HepG2 (cell line): ENCODE data around the gene COL18A1. TPM values are rescaled to one million over a fixed set of nuclear protein-coding genes. Genes with fewer than 3 reads are reported as not detected.

Source experiments
- DRAP1 ChIP-seq: IDR thresholded peaks from 2 replicates; pipeline ENCODE4 v1.6.1; 2016; ENCODE audit warnings: missing genetic modification reagents, missing compliant biosample characterization
- FOXP4 ChIP-seq: sonication (generic); formaldehyde crosslinking; IDR thresholded peaks from 2 replicates; pipeline ENCODE4 v1.4.0; 2020; ENCODE audit warnings: missing genetic modification reagents
- HMGA1 ChIP-seq: sonication (generic); formaldehyde crosslinking; conservative IDR thresholded peaks from 2 replicates; pipeline ENCODE4 v1.4.0; 2020; ENCODE audit warnings: missing genetic modification reagents
- HOXA9 ChIP-seq: sonication (generic); formaldehyde crosslinking; IDR thresholded peaks from 2 replicates; pipeline ENCODE4 v1.8.1; 2022; ENCODE audit warnings: missing genetic modification reagents, mild to moderate bottlenecking, moderate library complexity, borderline replicate concordance
- MLXIP ChIP-seq: sonication (generic); formaldehyde crosslinking; IDR thresholded peaks from 2 replicates; pipeline ENCODE4 v1.9.0; 2021; ENCODE audit warnings: missing genetic modification reagents, borderline replicate concordance
- NFKB2 ChIP-seq: sonication (generic); formaldehyde crosslinking; IDR thresholded peaks from 2 replicates; pipeline ENCODE4 v1.4.0; 2020; ENCODE audit warnings: missing genetic modification reagents, borderline replicate concordance
- SAFB2 ChIP-seq: sonication (generic); formaldehyde crosslinking; IDR thresholded peaks from 2 replicates; pipeline ENCODE4 v1.5.1; 2020; ENCODE audit warnings: missing genetic modification reagents, low read depth, mild to moderate bottlenecking, borderline replicate concordance
- SMARCC2 ChIP-seq: fragments of 450-650 bp; IDR thresholded peaks from 2 replicates; pipeline ENCODE4 v1.6.1; 2017; ENCODE audit warnings: antibody characterized with exemption, mild to moderate bottlenecking
- SP1 ChIP-seq, 2 experiments: fragments of 450-650 bp in 1 of 2; sonication (generic) in 1 of 2; formaldehyde crosslinking in 1 of 2; IDR thresholded peaks; 2 replicates each; pipeline versions ENCODE4 v1.4.0 to v1.6.1; 2016 to 2020; ENCODE audit warnings: missing genetic modification reagents in 1 of 2
- TFDP1 ChIP-seq: IDR thresholded peaks from 2 replicates; pipeline ENCODE4 v1.6.1; 2016; ENCODE audit warnings: missing compliant biosample characterization, missing genetic modification reagents, borderline replicate concordance
- ZBTB25 ChIP-seq: IDR thresholded peaks from 2 replicates; pipeline ENCODE4 v1.6.1; 2018; ENCODE audit warnings: missing genetic modification reagents
- ZNF503 ChIP-seq: sonication (generic); formaldehyde crosslinking; IDR thresholded peaks from 2 replicates; pipeline ENCODE4 v1.4.0; 2020; ENCODE audit warnings: missing genetic modification reagents
- ZNF562 ChIP-seq: sonication (generic); formaldehyde crosslinking; IDR thresholded peaks from 2 replicates; pipeline ENCODE4 v1.8.0; 2022; ENCODE audit warnings: missing genetic modification reagents, borderline replicate concordance
- ZNF589 ChIP-seq: sonication (generic); formaldehyde crosslinking; conservative IDR thresholded peaks from 2 replicates; pipeline ENCODE4 v1.8.0; 2022; ENCODE audit warnings: mild to moderate bottlenecking, moderate library complexity, missing genetic modification reagents
- ZNF678 ChIP-seq: sonication (generic); formaldehyde crosslinking; IDR thresholded peaks from 2 replicates; pipeline ENCODE4 v1.4.0; 2020; ENCODE audit warnings: mild to moderate bottlenecking, missing genetic modification reagents
- polyA plus RNA-seq, 8 experiments: library from polyadenylated mRNA; depleted of rRNA in 3 of 8; stranded (reverse) in 7 of 8; unstranded in 1 of 8; fragments of >200 nt; fragmentation: Illumina TruSeq in 4 of 8; extraction: Trizol in 4 of 8; gene quantifications; 2 replicates each; pipeline versions ENCODE4 v1.2.1 to v1.2.3, GENCODE V29; 2011 to 2016; ENCODE audit warnings: low read depth in 4 of 8, missing spikeins in 1 of 8, mixed read lengths in 1 of 8; ENCODE audit not compliant: insufficient read depth in 1 of 8
- total RNA-seq, 5 experiments: library from RNA; depleted of rRNA; stranded (reverse); fragments of >200 nt; fragmentation: Illumina TruSeq; extraction: Trizol; gene quantifications; 2 replicates each; pipeline ENCODE4 v1.2.3, GENCODE V29; 2016; ENCODE audit warnings: low read depth in 1 of 5

Gene COL18A1
- total and polyA plus RNA-seq, 2 of the 13 experiments (the other 11 are each of a cell fraction or from before 2014, with no cell fraction given) = 79.0 to 102 TPM

- TF ChIP-seq SP1 (IDR thresholded peaks at IDR 0.05) = no peak
- no peak for TF ChIP-seq SP1 (CRISPR knock-in tag; IDR thresholded peaks at IDR 0.05)
- TF ChIP-seq HMGA1 (CRISPR knock-in tag) = no peak
- no peak for TF ChIP-seq ZBTB25 (CRISPR knock-in tag)
- no peak for TF ChIP-seq NFKB2 (CRISPR knock-in tag)
- TF ChIP-seq FOXP4 (CRISPR knock-in tag) = peak; percentile 87
- TF ChIP-seq ZNF678 (CRISPR knock-in tag) = no peak
- TF ChIP-seq HOXA9 (CRISPR knock-in tag) = no peak
- no peak for TF ChIP-seq TFDP1 (CRISPR knock-in tag)
- TF ChIP-seq SMARCC2 = no peak
- no peak for TF ChIP-seq MLXIP (CRISPR knock-in tag)
- TF ChIP-seq ZNF589 (CRISPR knock-in tag) = no peak
- peak; percentile 96 for TF ChIP-seq ZNF503 (CRISPR knock-in tag)
- TF ChIP-seq SAFB2 = no peak
- no peak for TF ChIP-seq ZNF562 (CRISPR knock-in tag)
- no peak for TF ChIP-seq DRAP1
These were observed 39.2 kb upstream of the COL18A1 start (continued) for GRCh38 chr21:45365608-45366241.
